Stimulated activated CD8-positive, alpha-beta memory T cell treated with anti-CD3 and anti-CD28 coated beads, Interleukin-12 subunit alpha, Interleukin-12 subunit beta, amount 100 ng/mL, for 4 hours (primary cell): ENCODE data around the gene FAM133A.

Experiments used
- DNase-seq: peaks from one replicate; pipeline ENCODE4 v3.0.0-alpha.2; 2020; ENCODE audit warnings: low read depth

FAM133A gene

DNA sequence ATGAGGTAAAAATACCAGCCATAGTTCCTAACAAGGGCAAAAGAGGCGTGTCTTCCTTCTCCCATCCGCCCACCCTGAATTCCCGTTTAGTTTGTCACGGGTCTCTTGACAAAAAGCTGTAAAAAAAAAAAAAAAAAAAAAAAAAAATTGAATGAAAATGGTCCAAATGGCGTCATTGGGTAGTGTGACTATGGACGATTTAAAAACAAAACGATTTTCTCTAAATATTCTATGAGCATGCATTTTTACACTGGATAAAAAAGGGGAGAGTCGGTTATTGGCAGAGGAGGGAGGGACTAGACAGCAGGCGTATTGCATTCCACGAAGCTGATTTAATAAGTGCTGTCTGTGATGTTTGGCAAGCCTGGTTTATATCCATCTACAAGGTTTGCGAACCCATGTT, at the start of gene FAM133A:
FAM133A (plus strand) TSS at position 338 of the 403 bp plus-strand sequence. CDS start 35,214 bp downstream, outside the sequence.
- no peak for DNase-seq

DNA sequence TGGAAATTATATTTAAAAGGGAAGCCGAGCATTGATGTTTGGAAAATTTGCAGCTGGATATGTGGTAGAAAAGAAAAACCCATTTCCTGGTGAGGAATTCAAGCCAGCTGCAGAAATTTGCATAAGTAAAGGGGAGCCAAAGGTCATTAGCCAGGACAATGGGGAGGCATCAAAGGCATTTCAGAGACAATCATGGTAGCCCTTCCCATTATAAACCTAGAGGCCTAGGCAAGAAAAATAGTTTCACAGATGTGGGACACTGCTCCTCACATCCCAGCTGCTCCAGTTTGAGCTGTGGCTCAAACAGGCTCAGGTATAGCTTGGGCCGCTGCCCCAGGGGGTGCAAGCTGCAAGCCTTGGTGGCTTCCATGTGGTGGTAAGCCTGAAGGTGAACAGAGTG, 36.4 kb upstream of the FAM133A start:
- no peak for DNase-seq

DNA sequence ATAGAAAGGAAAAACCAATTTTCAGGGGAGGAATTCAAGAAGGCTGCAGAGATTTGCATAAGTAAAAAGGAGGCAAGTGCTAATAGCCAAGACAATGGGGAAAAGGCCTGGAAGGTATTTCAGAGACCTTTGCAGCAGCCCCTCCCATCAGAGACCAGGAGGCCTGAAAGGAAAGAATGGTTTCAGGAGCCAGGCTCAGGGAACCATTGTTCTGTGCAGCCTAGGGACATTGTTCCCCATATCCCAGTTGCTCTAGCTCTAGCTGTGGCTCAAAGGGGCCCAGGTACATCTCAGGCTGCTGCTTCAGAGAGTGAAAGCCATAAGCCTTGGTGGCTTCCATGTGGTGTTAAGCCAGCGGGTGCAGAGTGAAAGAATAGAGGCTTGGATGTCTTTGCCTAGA, 24.6 kb upstream of the FAM133A start:
- no peak for DNase-seq

DNA sequence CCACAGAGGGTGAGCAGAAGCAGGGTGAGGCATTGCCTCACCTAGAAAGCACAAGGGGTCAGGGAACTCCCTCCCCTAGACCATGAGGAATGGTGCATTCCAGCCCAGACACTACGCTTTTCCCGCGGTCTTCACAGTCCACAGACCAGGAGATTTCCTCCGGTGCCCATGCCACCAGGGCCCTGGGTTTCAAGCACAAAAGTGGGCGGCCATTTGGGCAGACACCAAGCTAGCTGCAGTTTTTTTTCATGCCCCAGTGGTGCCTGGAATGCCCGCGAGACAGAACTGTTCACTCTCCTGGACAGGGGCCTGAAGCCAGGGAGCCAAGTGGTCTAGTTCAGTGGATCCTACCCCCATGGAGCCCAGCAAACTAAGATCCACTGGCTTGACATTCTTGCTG, 13.4 kb upstream of the FAM133A start:
- DNase-seq, result no peak

- peak; percentile 34 for DNase-seq
Measured at GRCh38 chrX:93673056-93673868, 744 bp upstream of the FAM133A start, which contains the start of gene NAP1L3. Gene NAP1L3, minus strand, starts transcription at chrX:93673578. Its CDS starts 274 bp downstream, at chrX:93673304.

DNA sequence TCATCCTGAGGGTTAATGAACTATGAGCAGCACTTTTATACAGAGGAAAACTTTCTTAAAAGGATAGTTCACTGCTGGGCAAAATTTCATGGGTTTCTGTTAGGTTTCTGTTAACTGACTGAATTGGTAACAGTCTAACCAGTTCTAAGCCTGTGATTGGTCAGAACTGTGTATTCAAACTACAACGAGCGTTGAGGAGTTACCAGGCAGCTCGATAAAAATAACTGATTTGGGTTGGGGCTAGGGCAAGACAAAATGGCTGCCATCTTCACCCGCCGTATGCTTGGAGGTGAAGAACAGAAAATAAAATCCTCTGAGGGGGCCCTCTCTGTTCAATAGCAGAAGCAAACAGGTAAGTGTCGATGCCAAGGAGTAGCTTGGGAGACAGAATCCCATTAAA, 22.0 kb downstream of the FAM133A start:
- DNase-seq, result no peak

- no peak for DNase-seq
Measured at GRCh38 chrX:93703701-93704100, 29.7 kb downstream of the FAM133A start.

DNA sequence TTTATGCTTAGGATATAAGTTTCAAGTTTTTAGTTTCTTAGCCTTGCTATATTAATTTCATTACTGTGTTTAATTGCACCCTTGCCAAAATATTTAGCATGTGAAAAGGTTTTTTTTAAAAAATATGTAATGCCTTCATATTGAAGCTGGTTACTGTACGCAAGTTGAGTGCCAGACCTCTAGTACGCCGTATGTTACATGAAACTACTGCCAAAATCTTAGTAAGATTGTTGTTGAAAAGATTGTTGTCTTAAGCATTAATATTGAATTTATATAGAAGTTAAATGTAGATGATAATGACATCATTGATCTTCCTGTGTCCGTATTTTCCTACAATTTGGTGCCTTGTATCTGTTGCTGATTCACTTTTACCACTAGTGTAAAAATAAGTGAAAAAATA, 37.1 kb downstream of the FAM133A start:
- no peak for DNase-seq

GRCh38 chrX:93741811-93742210, 67.8 kb downstream of the FAM133A start:
- no peak for DNase-seq

DNA sequence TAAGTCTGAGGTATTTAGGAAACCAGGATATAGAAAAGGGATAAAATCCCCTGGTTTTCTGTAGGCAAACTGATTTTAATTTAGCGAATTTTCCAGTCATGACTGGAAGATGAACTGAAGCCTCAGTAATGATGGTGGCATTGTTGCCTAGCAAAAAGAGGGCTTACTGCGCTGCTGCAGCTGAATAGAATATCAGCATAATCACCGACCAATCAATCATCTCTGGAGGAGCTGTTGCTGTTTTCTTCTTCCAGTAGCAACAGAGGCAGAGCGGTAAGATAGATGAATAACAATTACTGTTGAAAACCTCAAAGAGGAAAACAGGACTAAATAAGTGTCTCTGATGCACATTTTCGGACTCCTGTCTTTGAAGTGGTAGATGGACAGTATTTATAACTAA, 86.2 kb downstream of the FAM133A start:
- no peak for DNase-seq
